Duodenal mucosa (tissue), 2 donors: ENCODE data around the gene SMAD6.
"Not testable (repeated sequence)": the region's sequence is repeated elsewhere in the genome, so short reads cannot be mapped to it uniquely, and the experiment has no call there.

Experiments used
- H3K27ac ChIP-seq: one replicate; pipeline ENCODE4 v1.7.0; 2013; ENCODE audit warnings: low read depth, low read length
- H3K27me3 ChIP-seq, 2 donors: one replicate each; pipeline ENCODE4 v1.7.0; 2013; ENCODE audit warnings: low read length in 2 of 2, control low read depth in 1 of 2; ENCODE audit not compliant: insufficient read depth in 2 of 2, control insufficient read depth in 1 of 2
- H3K36me3 ChIP-seq, 2 donors: one replicate each; pipeline ENCODE4 v1.7.0; 2013; ENCODE audit warnings: low read length in 2 of 2, control low read depth in 1 of 2; ENCODE audit not compliant: insufficient read depth in 2 of 2, control insufficient read depth in 1 of 2
- H3K4me1 ChIP-seq, 2 donors: one replicate each; pipeline ENCODE4 v1.7.0; 2013; ENCODE audit warnings: low read length in 2 of 2, control low read depth in 1 of 2; ENCODE audit not compliant: insufficient read depth in 2 of 2, control insufficient read depth in 1 of 2
- H3K4me3 ChIP-seq, 2 donors: one replicate each; pipeline ENCODE4 v1.7.0; 2013; ENCODE audit warnings: low read length in 2 of 2, low read depth in 1 of 2
- H3K9ac ChIP-seq, 2 donors: one replicate each; pipeline ENCODE4 v1.7.0; 2013; ENCODE audit warnings: low read length in 2 of 2, low read depth in 1 of 2
- H3K9me3 ChIP-seq, 2 donors: one replicate each; pipeline ENCODE4 v1.7.0; 2013; ENCODE audit warnings: low read length in 2 of 2, control low read depth in 1 of 2; ENCODE audit not compliant: control insufficient read depth in 1 of 2

The SMAD6 gene

DNA sequence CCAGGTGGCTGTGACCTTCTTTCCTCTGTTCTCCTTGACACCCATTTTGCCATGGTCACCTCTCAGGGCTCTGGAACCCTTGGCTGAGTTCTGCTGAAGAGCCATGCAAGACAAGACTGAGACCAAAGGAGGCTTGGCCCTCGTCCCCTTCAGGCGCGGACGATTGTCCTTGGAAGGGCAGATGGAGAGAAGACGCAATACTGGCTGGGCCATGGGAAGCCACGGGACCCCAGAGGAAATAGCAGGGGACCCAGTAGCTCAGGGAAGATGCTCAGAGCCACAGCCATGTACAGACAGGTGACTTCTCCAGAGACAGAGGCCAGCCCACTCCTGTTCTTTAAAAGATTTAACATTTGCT is 125.6 kb downstream of the SMAD6 start:
- no peaks in the 10 kb centered on the region for H3K9me3 ChIP-seq

DNA sequence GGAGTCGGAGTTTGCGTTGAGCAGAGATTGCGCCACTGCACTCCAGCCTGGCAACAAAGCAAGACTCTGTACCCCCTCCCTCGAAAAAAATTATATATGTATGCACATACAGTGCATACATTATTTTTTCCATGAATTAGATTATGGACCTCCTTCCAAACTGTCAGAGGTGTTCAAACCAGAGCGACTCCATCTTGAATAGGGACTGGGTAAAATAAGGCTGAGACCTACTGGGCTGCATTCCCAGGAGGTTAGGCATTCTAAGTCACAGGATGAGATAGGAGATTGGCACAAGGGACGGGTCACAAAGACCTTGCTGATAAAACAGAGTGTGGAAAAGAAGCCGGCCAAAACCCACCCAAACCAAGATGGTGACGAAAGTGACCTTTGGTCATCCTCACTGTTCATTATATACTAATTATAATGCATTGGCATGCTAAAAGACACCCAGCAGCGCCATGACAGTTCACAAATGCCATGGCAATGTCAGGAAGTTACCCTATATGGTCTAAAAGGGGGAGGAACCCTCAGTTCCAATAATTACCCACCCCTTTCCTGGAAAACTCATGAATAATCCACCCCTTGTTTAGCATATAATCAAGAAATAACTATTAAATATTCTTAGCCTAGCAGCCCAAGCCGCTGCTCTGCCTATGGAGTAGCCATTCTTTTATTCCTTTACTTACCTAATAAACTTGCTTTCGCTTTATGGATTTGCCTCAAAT is 126.9 kb downstream of the SMAD6 start:
- H3K4me3 ChIP-seq, H3K27ac ChIP-seq, H3K9ac ChIP-seq, H3K4me1 ChIP-seq, H3K27me3 ChIP-seq, H3K36me3 ChIP-seq, H3K9me3 ChIP-seq: not testable (repeated sequence)

More for the DNA sequence above, 125.6 kb downstream of the SMAD6 start:
- H3K27ac ChIP-seq, result no peak overlapping the region
- peaks cover 0 to 4% of the 10 kb centered on the region in 2 donors for H3K4me1 ChIP-seq
- no peak overlapping the region for H3K4me3 ChIP-seq
- H3K9ac ChIP-seq, result no peak overlapping the region
- H3K27me3 ChIP-seq, result no peaks in the 10 kb centered on the region
- no peaks in the 10 kb centered on the region for H3K36me3 ChIP-seq

DNA sequence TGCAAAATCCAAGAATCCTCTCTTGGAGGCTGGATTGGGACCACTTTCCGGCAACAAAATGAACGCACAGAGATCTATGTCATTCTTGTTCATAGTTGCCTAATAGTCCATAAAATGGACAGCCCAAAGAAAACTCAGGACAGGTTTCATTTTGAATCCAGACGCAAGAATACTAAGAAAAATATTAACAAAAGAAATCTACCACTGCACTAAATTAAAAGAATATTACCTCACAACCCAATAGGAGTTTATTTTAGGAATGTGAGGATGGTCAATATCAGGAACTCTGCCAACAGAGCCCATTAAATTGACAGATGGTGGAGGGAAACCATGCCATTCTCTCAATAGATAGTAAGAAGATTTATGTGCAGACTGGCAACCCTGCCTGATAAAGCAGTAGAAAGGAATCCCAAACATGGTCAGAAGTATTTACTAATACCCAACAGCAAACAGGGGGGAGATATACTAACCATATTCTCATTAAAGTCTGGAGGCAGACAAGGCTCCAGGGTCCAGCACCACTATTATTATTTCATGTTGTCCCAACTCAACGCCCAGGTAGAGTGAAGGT is 127.6 kb downstream of the SMAD6 start:
- no peaks in the 10 kb centered on the region for H3K36me3 ChIP-seq
- H3K27me3 ChIP-seq, result no peaks in the 10 kb centered on the region
- H3K4me1 ChIP-seq, result peaks cover 0 to 4% of the 10 kb centered on the region in 2 donors
- H3K9me3 ChIP-seq, result no peaks in the 10 kb centered on the region
- H3K4me3 ChIP-seq, result no peak overlapping the region
- H3K9ac ChIP-seq, result no peak overlapping the region
- H3K27ac ChIP-seq, result no peak overlapping the region

DNA sequence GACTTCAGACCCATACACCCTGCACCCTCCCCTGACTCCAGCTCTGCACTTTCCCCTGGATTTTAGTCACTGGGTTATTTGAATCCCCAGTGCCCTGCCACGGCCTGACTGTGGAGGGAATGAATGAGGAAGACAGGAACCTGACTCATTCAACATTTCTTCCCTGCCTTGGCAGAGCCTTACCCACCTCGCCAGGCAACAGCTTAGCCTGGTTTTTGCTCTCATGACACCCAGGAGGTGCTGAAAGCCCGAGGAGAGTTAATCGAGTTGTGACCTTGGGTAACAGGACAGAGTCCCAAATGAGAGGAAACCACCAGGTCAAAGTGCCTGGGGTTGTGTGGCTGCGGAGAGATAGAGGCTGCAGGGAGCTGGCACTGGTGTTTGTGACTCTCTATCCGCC is 128.3 kb downstream of the SMAD6 start:
- Histone ChIP-seq H3K27me3 (no peaks in the 10 kb centered on the region), H3K36me3 (no peaks in the 10 kb centered on the region), H3K9me3 (no peaks in the 10 kb centered on the region), H3K4me1 (peaks cover 0 to 4% of the 10 kb centered on the region in 2 donors), H3K4me3 (no peak overlapping the region), H3K27ac (no peak overlapping the region), H3K9ac (no peak overlapping the region)

DNA sequence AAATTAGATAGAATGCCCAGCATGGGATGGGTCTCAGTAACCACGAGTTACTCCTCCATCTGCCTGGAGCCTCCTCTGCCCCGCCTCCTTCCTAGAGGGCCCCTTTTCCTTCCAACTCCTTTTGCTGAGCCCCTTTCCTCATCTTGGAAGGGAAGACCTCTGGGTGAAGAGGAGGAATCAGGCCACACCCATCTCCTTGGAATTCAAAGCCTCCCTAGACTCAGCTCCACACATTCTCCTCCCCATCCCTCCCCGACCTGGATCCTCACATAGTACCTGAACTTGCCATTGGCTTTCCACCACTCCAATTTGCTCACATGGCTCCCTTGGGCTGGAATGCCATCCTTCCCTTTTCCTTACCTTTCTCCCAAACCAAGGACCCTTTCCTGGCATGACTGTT is 128.8 kb downstream of the SMAD6 start:
- Histone ChIP-seq H3K4me1 (peaks cover 0 to 4% of the 10 kb centered on the region in 2 donors), H3K27me3 (no peaks in the 10 kb centered on the region), H3K9ac (no peak overlapping the region), H3K36me3 (no peaks in the 10 kb centered on the region), H3K4me3 (no peak overlapping the region), H3K9me3 (no peaks in the 10 kb centered on the region), H3K27ac (no peak overlapping the region)

DNA sequence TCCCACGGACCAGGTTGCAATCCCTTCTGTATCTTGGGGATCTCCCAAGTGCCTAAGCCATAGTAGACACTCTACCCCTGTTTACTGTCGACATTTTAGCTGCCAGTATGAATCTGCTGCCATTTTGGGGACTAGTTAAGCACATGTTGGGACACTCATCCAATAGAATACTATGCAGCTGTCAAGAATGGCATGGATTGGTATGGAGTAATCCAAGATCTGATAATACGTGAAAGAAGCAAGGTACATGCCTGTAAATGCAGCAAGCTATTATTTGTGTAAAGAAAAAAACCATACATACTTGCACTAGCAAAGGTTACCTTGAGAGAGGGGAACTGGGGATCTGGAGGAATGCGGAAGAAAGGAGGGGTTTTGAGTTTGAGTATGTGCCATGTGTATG is 129.3 kb downstream of the SMAD6 start:
- no peak overlapping the region for H3K27ac ChIP-seq
- H3K4me3 ChIP-seq, result no peak overlapping the region
- no peaks in the 10 kb centered on the region for H3K27me3 ChIP-seq
- no peak overlapping the region for H3K9ac ChIP-seq
- no peaks in the 10 kb centered on the region for H3K9me3 ChIP-seq
- peaks cover 0 to 4% of the 10 kb centered on the region in 2 donors for H3K4me1 ChIP-seq
- H3K36me3 ChIP-seq, result no peaks in the 10 kb centered on the region

DNA sequence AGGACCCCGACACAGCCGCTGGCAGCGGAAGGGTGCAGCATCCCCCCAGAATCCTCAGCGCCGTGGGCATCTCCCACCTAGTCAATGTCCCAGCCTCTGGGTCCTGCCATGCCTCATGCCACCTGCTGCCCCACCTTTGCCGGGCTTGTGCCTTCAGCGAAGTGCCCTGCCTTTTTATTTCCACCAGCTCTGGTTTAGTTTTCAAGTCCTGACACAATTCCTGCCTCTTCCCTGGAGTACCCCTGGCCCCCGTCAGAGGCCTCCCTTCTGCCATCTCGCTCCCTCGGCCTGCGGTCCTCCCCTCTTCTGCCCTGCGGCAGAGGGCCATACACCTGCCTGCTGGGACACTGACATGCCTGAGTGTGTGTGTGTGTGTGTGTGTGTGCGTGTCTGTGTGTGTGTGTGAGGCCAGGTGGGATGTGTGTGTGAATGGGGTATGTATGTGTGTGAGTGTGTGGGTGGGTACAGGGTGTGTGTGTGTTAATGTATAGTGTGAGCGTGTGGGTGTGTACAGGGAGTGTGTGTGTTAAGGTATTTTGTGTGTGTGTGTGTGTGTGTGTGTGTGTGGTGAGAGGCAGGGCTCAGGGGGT is 129.9 kb downstream of the SMAD6 start:
- no peak overlapping the region for H3K9ac ChIP-seq
- peaks cover 0 to 4% of the 10 kb centered on the region in 2 donors for H3K4me1 ChIP-seq
- H3K27ac ChIP-seq, result no peak overlapping the region
- no peaks in the 10 kb centered on the region for H3K9me3 ChIP-seq
- no peaks in the 10 kb centered on the region for H3K36me3 ChIP-seq
- H3K4me3 ChIP-seq, result no peak overlapping the region
- H3K27me3 ChIP-seq, result no peaks in the 10 kb centered on the region
